Panc1 (cell line): Measurements from ENCODE around the gene RRAS2. TPM values are rescaled to one million over a fixed set of nuclear protein-coding genes. Genes with fewer than 3 reads are reported as not detected.

Source experiments
- ATAC-seq: fragments of 200-7000 bp; cut with Tn5 transposase; 2 replicates; pipeline ENCODE4 v1.9.1; 2020; ENCODE audit warnings: mild to moderate bottlenecking, moderate library complexity
- BruUV-seq: library from RNA; stranded (reverse); fragments of 400-500 nt; replicated peaks from 2 replicates; lab custom pipeline; 2021; lab: Mats Ljungman, UMichigan
- CTCF ChIA-PET: fragments of 300-600 bp; sonication (Branson Sonifier 250); formaldehyde crosslinking; loops from one replicate; lab custom pipeline; 2022; ENCODE audit warnings: antibody characterized with exemption; lab: Charles Lee
- POLR2A ChIA-PET: fragments of 300-600 bp; sonication (Branson Sonifier 250); formaldehyde crosslinking; loops from one replicate; lab custom pipeline; 2022; ENCODE audit warnings: antibody characterized with exemption; lab: Charles Lee
- DNase-seq: peaks from one replicate; pipeline ENCODE4 v3.0.0-alpha.2; 2010; ENCODE audit warnings: low read depth, low spot score
- H3K27ac ChIP-seq: 2 replicates; pipeline ENCODE4 v1.5.1; 2011; ENCODE audit warnings: mild to moderate bottlenecking, low read length, inconsistent platforms
- H3K27me3 ChIP-seq: fragments of 200-500 bp; sonication (Bioruptor generic); 2 replicates; pipeline ENCODE4 v1.6.0; 2014; ENCODE audit warnings: low read length, inconsistent platforms; ENCODE audit not compliant: control insufficient read depth, insufficient read depth
- H3K36me3 ChIP-seq: fragments of 200-500 bp; sonication (Bioruptor generic); 2 replicates; pipeline ENCODE4 v1.5.1; 2014; ENCODE audit warnings: inconsistent platforms, mild to moderate bottlenecking, low read length, moderate library complexity; ENCODE audit not compliant: control insufficient read depth, insufficient read depth
- H3K4me1 ChIP-seq: 2 replicates; pipeline ENCODE4 v1.5.1; 2011; ENCODE audit warnings: inconsistent platforms, mild to moderate bottlenecking, low read length, moderate library complexity; ENCODE audit not compliant: control insufficient read depth, insufficient read depth
- H3K4me3 ChIP-seq, 2 experiments: 2 replicates each; pipeline ENCODE4 v1.5.1; 2011 to 2012; ENCODE audit warnings: low read depth in 2 of 2, low read length in 2 of 2, mild to moderate bottlenecking in 2 of 2, inconsistent platforms in 1 of 2, moderate library complexity in 1 of 2
- H3K9me3 ChIP-seq: fragments of 200-500 bp; sonication (Bioruptor generic); 2 replicates; pipeline ENCODE4 v1.5.1; 2014; ENCODE audit warnings: low read depth, mild to moderate bottlenecking, inconsistent platforms, low read length, moderate library complexity; ENCODE audit not compliant: control insufficient read depth, insufficient read depth
- CTCF ChIP-seq: fragments of 450-650 bp; IDR thresholded peaks from 2 replicates; pipeline ENCODE4 v1.5.1; 2017; ENCODE audit warnings: mild to moderate bottlenecking
- POLR2AphosphoS5 ChIP-seq: IDR thresholded peaks from 2 replicates; pipeline ENCODE4 v1.6.1; 2012; ENCODE audit warnings: mild to moderate bottlenecking, low read depth, low read length, moderate library complexity
- REST ChIP-seq, 2 experiments: IDR thresholded peaks; 2 replicates each; pipeline ENCODE4 v1.6.1; 2011 to 2012; ENCODE audit warnings: low read depth in 2 of 2, control low read depth in 1 of 2, low read length in 1 of 2, mild to moderate bottlenecking in 1 of 2, moderate library complexity in 1 of 2; ENCODE audit not compliant: insufficient read depth in 1 of 2
- SIN3A ChIP-seq: IDR thresholded peaks from 2 replicates; pipeline ENCODE4 v1.6.1; 2012; ENCODE audit warnings: low read depth, mild to moderate bottlenecking, low read length, moderate library complexity, borderline replicate concordance; ENCODE audit not compliant: insufficient read depth
- TCF7L2 ChIP-seq: IDR thresholded peaks from 2 replicates; pipeline ENCODE4 v1.6.1; 2011; ENCODE audit warnings: mild to moderate bottlenecking, low read depth, low read length, inconsistent platforms
- in situ Hi-C: cut with HindIII; loops from 2 replicates; pipeline ENCODE4 v1.10.0; 2016; ENCODE audit warnings: low sequenced_read_pairs, low pct_unique_long_range_greater_than_20kb
- intact Hi-C: fragments of 100-400 bp; cut with micrococcal nuclease; formaldehyde crosslinking; loops from one replicate; pipeline ENCODE4 v1.10.0; 2022; ENCODE audit not compliant: unreplicated experiment
- total RNA-seq: library from RNA; stranded (reverse); gene quantifications from one replicate; pipeline ENCODE4 v1.2.1, GENCODE V29; 2021; ENCODE audit not compliant: unreplicated experiment

The RRAS2 gene
- total RNA-seq, 1 experiment from 2014 or later, result 58.4 TPM

- Histone ChIP-seq H3K27ac (no peak overlapping the region), H3K4me3 (no peak overlapping the region), H3K36me3 (no peaks in the 10 kb centered on the region), H3K27me3 (no peaks in the 10 kb centered on the region), H3K4me1 (no peaks in the 10 kb centered on the region), H3K9me3 (no peaks in the 10 kb centered on the region)
- no peak for DNase-seq
- ChIA-PET CTCF (no interaction called here), POLR2A (no interaction called here)
- no TSS peak for BruUV-seq
- TF ChIP-seq SIN3A (no peak), POLR2AphosphoS5 (no peak), CTCF (no peak), REST (IDR thresholded peaks at IDR 0.05; ENCODE audit: insufficient read depth in 1 of 2, low read depth in 2 of 2, low read length in 1 of 2) (no peak)
- in situ Hi-C loops (no loop called here), intact Hi-C loops (no loop called here)
- ATAC-seq, result no peak
These were observed 97.9 kb downstream of the RRAS2 start for GRCh38 chr11:14261066-14261465.

- no peak for DNase-seq
- in situ Hi-C loops (no loop called here), intact Hi-C loops (loop anchor here (5.0 kb wide), 1 partner anchor 503 kb away; no protein-coding TSS in a partner anchor)
- TF ChIP-seq SIN3A (no peak), TCF7L2 (no peak), POLR2AphosphoS5 (no peak), CTCF (no peak), REST (IDR thresholded peaks at IDR 0.05; ENCODE audit: insufficient read depth in 1 of 2, low read depth in 2 of 2, low read length in 1 of 2) (no peak)
- no peak overlapping the region for H3K27ac ChIP-seq
- ChIA-PET POLR2A (no interaction called here), CTCF (no interaction called here)
- ATAC-seq, result no peak; the same call in 1 of the 2 replicates
- no peaks in the 10 kb centered on the region for H3K36me3 ChIP-seq
- H3K4me3 ChIP-seq, result no peak overlapping the region
- no peaks in the 10 kb centered on the region for H3K9me3 ChIP-seq
- no TSS peak for BruUV-seq
- no peaks in the 10 kb centered on the region for H3K4me1 ChIP-seq
- H3K27me3 ChIP-seq, result no peaks in the 10 kb centered on the region
These were observed 99.1 kb downstream of the RRAS2 start for GRCh38 chr11:14259878-14260277.
